ENCODE results near the gene PDGFB. TPM values are rescaled to one million over a fixed set of nuclear protein-coding genes. Genes with fewer than 3 reads are reported as not detected.

PDGFB gene
- total RNA-seq, 4 donors from 2014 or later = 6.0 to 20.0 (median 8.9) TPM

- Histone ChIP-seq H3K9me3 (no peaks in the 10 kb centered on the region), H3K27me3 (no peaks in the 10 kb centered on the region), H3K36me3 (no peaks in the 10 kb centered on the region), H3K4me1 (peaks cover 16 to 17% of the 10 kb centered on the region in 2 donors), H3K27ac (no peak overlapping the region), H3K4me3 (no peak overlapping the region)
- in situ Hi-C loops (cut with MboI; ENCODE audit: low sequenced_read_pairs in 4 of 4) (no loop called here), intact Hi-C loops (cut with DNase I; ENCODE audit: low total_unique reads) (loop anchor here (2.0 kb wide), 1 partner anchor 19 kb away; no protein-coding TSS in a partner anchor)
- TF ChIP-seq CTCF (IDR thresholded peaks at IDR 0.05 in 4 of 5, conservative IDR thresholded peaks at IDR 0.05 in 1 of 5) (no peak), POLR2A (IDR thresholded peaks at IDR 0.05) (no peak)
- no peak for DNase-seq
- ATAC-seq = no peak
These were observed 31.1 kb upstream of the PDGFB start for GRCh38 chr22:39275814-39276439.

- ATAC-seq = no peak
These were observed 29.4 kb upstream of the PDGFB start for GRCh38 chr22:39273950-39274887.

GRCh38 chr22:39270792-39271191, 26.0 kb upstream of the PDGFB start:
- Histone ChIP-seq H3K4me3 (no peak overlapping the region), H3K27me3 (no peaks in the 10 kb centered on the region), H3K27ac (peak overlapping the region in 1 of 4 donors; percentile 59), H3K9me3 (no peaks in the 10 kb centered on the region), H3K36me3 (no peaks in the 10 kb centered on the region), H3K4me1 (peaks cover 0 to 7% of the 10 kb centered on the region in 2 donors)
- in situ Hi-C loops (cut with MboI; ENCODE audit: low sequenced_read_pairs in 4 of 4) (no loop called here), intact Hi-C loops (cut with DNase I; ENCODE audit: low total_unique reads) (no loop called here)
- ATAC-seq = no peak
- DNase-seq = no peak
- TF ChIP-seq CTCF (IDR thresholded peaks at IDR 0.05 in 4 of 5, conservative IDR thresholded peaks at IDR 0.05 in 1 of 5) (no peak), POLR2A (IDR thresholded peaks at IDR 0.05) (no peak)

More at GRCh38 chr22:39273950-39274887, 29.4 kb upstream of the PDGFB start:
- Histone ChIP-seq H3K4me3 (no peak overlapping the region), H3K36me3 (no peaks in the 10 kb centered on the region), H3K27ac (no peak overlapping the region), H3K27me3 (no peaks in the 10 kb centered on the region), H3K9me3 (no peaks in the 10 kb centered on the region), H3K4me1 (peaks cover 16 to 18% of the 10 kb centered on the region in 2 donors)
- no peak for DNase-seq
- intact Hi-C loops (cut with DNase I; ENCODE audit: low total_unique reads) (no loop called here), in situ Hi-C loops (cut with MboI; ENCODE audit: low sequenced_read_pairs in 4 of 4) (no loop called here)
- TF ChIP-seq CTCF (IDR thresholded peaks at IDR 0.05 in 4 of 5, conservative IDR thresholded peaks at IDR 0.05 in 1 of 5) (no peak), POLR2A (IDR thresholded peaks at IDR 0.05) (no peak)

- TF ChIP-seq CTCF (IDR thresholded peaks at IDR 0.05 in 4 of 5, conservative IDR thresholded peaks at IDR 0.05 in 1 of 5) (no peak), POLR2A (IDR thresholded peaks at IDR 0.05) (no peak)
- in situ Hi-C loops (cut with MboI; ENCODE audit: low sequenced_read_pairs in 4 of 4) = no loop called here
- peak overlapping the region in 3 of 4 donors; percentile 54 to 59 (median 57) for H3K27ac ChIP-seq
- DNase-seq (no peak), ATAC-seq (peak in 1 of 2 donors; percentile 30)
- no peak overlapping the region for H3K4me3 ChIP-seq
- intact Hi-C loops (cut with DNase I; ENCODE audit: low total_unique reads) = no loop called here
- H3K4me1 ChIP-seq = peaks cover 0 to 7% of the 10 kb centered on the region in 2 donors
- H3K27me3 ChIP-seq = no peaks in the 10 kb centered on the region
- no peaks in the 10 kb centered on the region for H3K9me3 ChIP-seq
- H3K36me3 ChIP-seq = no peaks in the 10 kb centered on the region
These were observed 25.5 kb upstream of the PDGFB start for GRCh38 chr22:39270280-39270679.
